Cerebellar cortex (tissue), 1 donor: Measurements from ENCODE around the gene HS3ST3A1.
A peak's percentile ranks its signal among the peaks of the same experiment; 100 is the strongest.

ENCODE experiments used
- DNase-seq: peaks from one replicate; pipeline ENCODE4 v3.0.0-alpha.2; 2015; ENCODE audit warnings: low spot score

The HS3ST3A1 gene

GRCh38 chr17:13601776-13602551 lies at the start of gene HS3ST3A1:
TSS of gene HS3ST3A1 (minus strand) at chr17:13601929. CDS start at chr17:13601129, 800 bp downstream.
- DNase-seq = no peak

GRCh38 chr17:13650096-13650675 lies 48.5 kb upstream of the HS3ST3A1 start:
- DNase-seq = no peak

GRCh38 chr17:13647543-13648021 lies 45.9 kb upstream of the HS3ST3A1 start:
- peak; percentile 57 for DNase-seq

GRCh38 chr17:13646969-13647542 lies 45.3 kb upstream of the HS3ST3A1 start:
- no peak for DNase-seq

GRCh38 chr17:13646411-13646810 lies 44.7 kb upstream of the HS3ST3A1 start:
- DNase-seq = no peak

- DNase-seq = no peak
These were observed 41.5 kb upstream of the HS3ST3A1 start for GRCh38 chr17:13643180-13643579.

- DNase-seq = no peak
These were observed 40.5 kb upstream of the HS3ST3A1 start for GRCh38 chr17:13642188-13642587.

- DNase-seq = no peak
These were observed 38.8 kb upstream of the HS3ST3A1 start for GRCh38 chr17:13640551-13640950.

- DNase-seq = no peak
These were observed 37.2 kb upstream of the HS3ST3A1 start for GRCh38 chr17:13638855-13639458.

GRCh38 chr17:13636951-13637350 lies 35.2 kb upstream of the HS3ST3A1 start:
- no peak for DNase-seq

GRCh38 chr17:13635951-13636350 lies 34.2 kb upstream of the HS3ST3A1 start:
- no peak for DNase-seq

- DNase-seq = no peak
These were observed 32.3 kb upstream of the HS3ST3A1 start for GRCh38 chr17:13634021-13634420.

GRCh38 chr17:13631529-13631928 lies 29.8 kb upstream of the HS3ST3A1 start:
- no peak for DNase-seq

GRCh38 chr17:13626703-13627102 lies 25.0 kb upstream of the HS3ST3A1 start:
- DNase-seq = no peak

- no peak for DNase-seq
These were observed 17.7 kb upstream of the HS3ST3A1 start for GRCh38 chr17:13619462-13619861.

GRCh38 chr17:13616031-13616430 lies 14.3 kb upstream of the HS3ST3A1 start:
- DNase-seq = no peak

GRCh38 chr17:13609941-13610340 lies 8.2 kb upstream of the HS3ST3A1 start:
- no peak for DNase-seq

- DNase-seq = no peak
These were observed 380 bp downstream of the HS3ST3A1 start for GRCh38 chr17:13601322-13601775.

- DNase-seq = no peak
These were observed 1.0 kb downstream of the HS3ST3A1 start for GRCh38 chr17:13600475-13601321.

- no peak for DNase-seq
These were observed 1.9 kb downstream of the HS3ST3A1 start for GRCh38 chr17:13599864-13600263.

GRCh38 chr17:13599168-13599577 lies 2.6 kb downstream of the HS3ST3A1 start:
- DNase-seq = no peak
